ENCODE measurements around the gene RTN4IP1. TPM values are rescaled to one million over a fixed set of nuclear protein-coding genes. Genes with fewer than 3 reads are reported as not detected.

The RTN4IP1 gene
- total and polyA plus RNA-seq, 2 of the 13 experiments (the other 11 are each of a cell fraction or from before 2014, with no cell fraction given), result 5.5 to 17.2 TPM

- intact Hi-C loops (cut with micrococcal nuclease; ENCODE audit: unreplicated experiment) (loop anchor here (2.0 kb wide), 1 partner anchor 45 kb away; no protein-coding TSS in a partner anchor), in situ Hi-C loops (cut with HindIII; ENCODE audit: extremely low pct_ligation_motif_present, low pct_unique_long_range_greater_than_20kb) (no loop called here)
- DNase-seq (ENCODE audit: low spot score) (no peak), ATAC-seq (no peak), FAIRE-seq (no peak)
- H2AFZ ChIP-seq (ENCODE audit: low read length), result no peak overlapping the region
- WGBS (ENCODE audit: low lambda C conversion rate), result 75% methylated on average over 5 of the region's 5 CpGs
- no peak overlapping the region for H3K9ac ChIP-seq (ENCODE audit: insufficient read depth, low read depth, low read length)
- H3K4me1 ChIP-seq (ENCODE audit: insufficient read depth, low read length), result peaks cover 41% of the 10 kb centered on the region
- POLR2A ChIA-PET, result no interaction called here
- no peak for TF ChIP-seq PRMT3 (CRISPR knock-in tag; IDR thresholded peaks at IDR 0.05; ENCODE audit: borderline replicate concordance, low read depth)
- TF ChIP-seq TGIF2 (CRISPR knock-in tag; IDR thresholded peaks at IDR 0.05), result no peak
- no peak for TF ChIP-seq RFXAP (CRISPR knock-in tag; IDR thresholded peaks at IDR 0.05; ENCODE audit: borderline replicate concordance)
- TF ChIP-seq ATF6 (CRISPR knock-in tag; conservative IDR thresholded peaks at IDR 0.05), result no peak
- TF ChIP-seq PRPF4 (IDR thresholded peaks at IDR 0.05; ENCODE audit: low read depth, low read length, poor library complexity, severe bottlenecking), result no peak
- no peak for TF ChIP-seq TFE3 (CRISPR knock-in tag; IDR thresholded peaks at IDR 0.05)
- no peak for TF ChIP-seq GABPA (IDR thresholded peaks at IDR 0.05; ENCODE audit: low read depth, low read length)
- TF ChIP-seq GABPA (CRISPR knock-in tag; IDR thresholded peaks at IDR 0.05; ENCODE audit: low read depth), result no peak
- no peak for TF ChIP-seq ARHGAP35 (CRISPR knock-in tag; IDR thresholded peaks at IDR 0.05; ENCODE audit: borderline replicate concordance)
- no peak for TF ChIP-seq ZBTB25 (CRISPR knock-in tag; IDR thresholded peaks at IDR 0.05)
- no peak for TF ChIP-seq ZNF839 (CRISPR knock-in tag; IDR thresholded peaks at IDR 0.05; ENCODE audit: borderline replicate concordance)
- no peak for TF ChIP-seq ARID2 (CRISPR knock-in tag; IDR thresholded peaks at IDR 0.05; ENCODE audit: borderline replicate concordance)
- no peak for TF ChIP-seq ZNF577 (CRISPR knock-in tag; IDR thresholded peaks at IDR 0.05; ENCODE audit: borderline replicate concordance, low read depth)
- TF ChIP-seq BORCS8-MEF2B (CRISPR knock-in tag; IDR thresholded peaks at IDR 0.05), result no peak
- TF ChIP-seq ZSCAN5A (CRISPR knock-in tag; IDR thresholded peaks at IDR 0.05; ENCODE audit: borderline replicate concordance), result no peak
- CTCF ChIA-PET (ENCODE audit: low intra/inter-chr PET ratio, low total read pairs), result interaction anchor here (2.5 kb wide), 1 partner anchor 110 kb away, joined by 12 read pairs; no protein-coding TSS in a partner anchor
- no peak overlapping the region for H3K27ac ChIP-seq (ENCODE audit: extremely low read length, insufficient read depth, low read length)
- no peaks in the 10 kb centered on the region for H3K79me2 ChIP-seq (ENCODE audit: insufficient read depth, low read length)
- H3K27me3 ChIP-seq (ENCODE audit: control insufficient read depth in 1 of 2, insufficient read depth in 2 of 2, low read length in 2 of 2), result no peaks in the 10 kb centered on the region
- no peak overlapping the region for H3K4me2 ChIP-seq (ENCODE audit: low read depth, low read length)
- BruUV-seq (replicated peaks), result no TSS peak
- no peaks in the 10 kb centered on the region for H4K20me1 ChIP-seq (ENCODE audit: insufficient read depth, low read length)
- H3K36me3 ChIP-seq (replicated peaks in 1 of 2; ENCODE audit: control insufficient read depth in 1 of 2, insufficient read depth in 2 of 2, low read length in 2 of 2), result peaks cover 8 to 30% of the 10 kb centered on the region in 2 experiments; a peak in 4 of 5 replicates
- no peak overlapping the region for H3K4me3 ChIP-seq (replicated peaks in 1 of 3; ENCODE audit: insufficient read depth in 1 of 3, low read depth in 2 of 3, low read length in 3 of 3)
- H3K9me3 ChIP-seq (ENCODE audit: low read length), result no peaks in the 10 kb centered on the region
Observed at GRCh38 chr6:106555767-106556166, 73.5 kb downstream of the RTN4IP1 start.

All from HepG2 (cell line).